WERI-Rb-1 (cell line): ENCODE measurements around the gene SLC32A1.

Experiments
- DNase-seq: peaks from one replicate; pipeline ENCODE4 v3.0.0-alpha.2; 2020
- H3K27ac ChIP-seq: fragments of 250-450 bp; sonication (Bioruptor Pico); 2 replicates; pipeline ENCODE4 v1.5.1; 2020; ENCODE audit warnings: mild to moderate bottlenecking, moderate library complexity
- H3K27me3 ChIP-seq: fragments of 250-450 bp; sonication (Bioruptor Pico); 2 replicates; pipeline ENCODE4 v1.5.1; 2021; ENCODE audit warnings: mild to moderate bottlenecking, low read depth, moderate library complexity; ENCODE audit not compliant: insufficient read depth, severe bottlenecking
- H3K36me3 ChIP-seq: fragments of 250-450 bp; sonication (Bioruptor Pico); 2 replicates; pipeline ENCODE4 v1.5.1; 2020; ENCODE audit warnings: mild to moderate bottlenecking, moderate library complexity
- H3K4me3 ChIP-seq: 2 replicates; pipeline ENCODE4 v1.5.1; 2011; ENCODE audit warnings: low read depth, mild to moderate bottlenecking, control low read depth, low read length
- H3K9me3 ChIP-seq: fragments of 250-450 bp; sonication (Bioruptor Pico); 2 replicates; pipeline ENCODE4 v1.5.1; 2021; ENCODE audit warnings: mild to moderate bottlenecking, moderate library complexity; ENCODE audit not compliant: severe bottlenecking
- CTCF ChIP-seq: IDR thresholded peaks from 2 replicates; pipeline ENCODE4 v1.5.1; 2011; ENCODE audit warnings: low read depth, mild to moderate bottlenecking, control low read depth, inconsistent platforms, low read length

SLC32A1 gene

GRCh38 chr20:38759106-38759505 is 34.8 kb downstream of the SLC32A1 start:
- no peaks in the 10 kb centered on the region for H3K9me3 ChIP-seq
- H3K4me3 ChIP-seq: no peak overlapping the region
- no peak overlapping the region for H3K27ac ChIP-seq
- TF ChIP-seq CTCF: no peak
- peaks cover 69% of the 10 kb centered on the region for H3K36me3 ChIP-seq
- no peaks in the 10 kb centered on the region for H3K27me3 ChIP-seq
- DNase-seq: no peak

GRCh38 chr20:38760978-38761377 is 36.7 kb downstream of the SLC32A1 start:
- H3K36me3 ChIP-seq: peaks cover 68% of the 10 kb centered on the region
- H3K4me3 ChIP-seq: no peak overlapping the region
- H3K27me3 ChIP-seq: no peaks in the 10 kb centered on the region
- no peaks in the 10 kb centered on the region for H3K9me3 ChIP-seq
- no peak for DNase-seq
- H3K27ac ChIP-seq: no peak overlapping the region
- TF ChIP-seq CTCF: no peak

GRCh38 chr20:38762174-38762573 is 37.9 kb downstream of the SLC32A1 start:
- TF ChIP-seq CTCF: no peak
- Histone ChIP-seq H3K27ac (no peak overlapping the region), H3K9me3 (no peaks in the 10 kb centered on the region), H3K27me3 (no peaks in the 10 kb centered on the region), H3K4me3 (no peak overlapping the region), H3K36me3 (peaks cover 61% of the 10 kb centered on the region)
- no peak for DNase-seq

GRCh38 chr20:38763616-38764015 is 39.3 kb downstream of the SLC32A1 start:
- Histone ChIP-seq H3K36me3 (peaks cover 58% of the 10 kb centered on the region), H3K27me3 (no peaks in the 10 kb centered on the region), H3K27ac (no peak overlapping the region), H3K9me3 (no peaks in the 10 kb centered on the region), H3K4me3 (no peak overlapping the region)
- TF ChIP-seq CTCF: no peak
- DNase-seq: no peak

- no peak for TF ChIP-seq CTCF
- H3K27ac ChIP-seq: no peak overlapping the region
Observed at GRCh38 chr20:38764567-38765318, 40.5 kb downstream of the SLC32A1 start.

GRCh38 chr20:38766071-38766470 is 41.8 kb downstream of the SLC32A1 start:
- H3K27ac ChIP-seq: no peak overlapping the region
- H3K9me3 ChIP-seq: no peaks in the 10 kb centered on the region
- H3K4me3 ChIP-seq: no peak overlapping the region
- no peaks in the 10 kb centered on the region for H3K27me3 ChIP-seq
- TF ChIP-seq CTCF: no peak
- peaks cover 45% of the 10 kb centered on the region for H3K36me3 ChIP-seq
- DNase-seq: no peak

More at GRCh38 chr20:38764567-38765318, 40.5 kb downstream of the SLC32A1 start:
- no peak overlapping the region for H3K4me3 ChIP-seq
- H3K27me3 ChIP-seq: no peaks in the 10 kb centered on the region
- no peaks in the 10 kb centered on the region for H3K9me3 ChIP-seq
- no peak for DNase-seq
- H3K36me3 ChIP-seq: peaks cover 52% of the 10 kb centered on the region
